ENCODE measurements around the gene SUPT3H. TPM values are rescaled to one million over a fixed set of nuclear protein-coding genes. Genes with fewer than 3 reads are reported as not detected.

Gene SUPT3H
- total and polyA plus RNA-seq, 2 of the 8 experiments (the other 6 are each of a cell fraction or from before 2014, with no cell fraction given) = 18.8 to 23.0 TPM

- no peak for TF ChIP-seq CHD7 (IDR thresholded peaks at IDR 0.05; ENCODE audit: insufficient replicate concordance, low read length)
- no peak for TF ChIP-seq TAF1 (IDR thresholded peaks at IDR 0.05; ENCODE audit: low read depth, low read length)
Measured at GRCh38 chr6:44820321-44820720, 557.4 kb downstream of the SUPT3H start (continued).
